Measurements from ENCODE around the gene XG.

GRCh38 chrX:2846992-2847391 lies 95.2 kb downstream of the XG start:
- TF ChIP-seq, protein P1, sequence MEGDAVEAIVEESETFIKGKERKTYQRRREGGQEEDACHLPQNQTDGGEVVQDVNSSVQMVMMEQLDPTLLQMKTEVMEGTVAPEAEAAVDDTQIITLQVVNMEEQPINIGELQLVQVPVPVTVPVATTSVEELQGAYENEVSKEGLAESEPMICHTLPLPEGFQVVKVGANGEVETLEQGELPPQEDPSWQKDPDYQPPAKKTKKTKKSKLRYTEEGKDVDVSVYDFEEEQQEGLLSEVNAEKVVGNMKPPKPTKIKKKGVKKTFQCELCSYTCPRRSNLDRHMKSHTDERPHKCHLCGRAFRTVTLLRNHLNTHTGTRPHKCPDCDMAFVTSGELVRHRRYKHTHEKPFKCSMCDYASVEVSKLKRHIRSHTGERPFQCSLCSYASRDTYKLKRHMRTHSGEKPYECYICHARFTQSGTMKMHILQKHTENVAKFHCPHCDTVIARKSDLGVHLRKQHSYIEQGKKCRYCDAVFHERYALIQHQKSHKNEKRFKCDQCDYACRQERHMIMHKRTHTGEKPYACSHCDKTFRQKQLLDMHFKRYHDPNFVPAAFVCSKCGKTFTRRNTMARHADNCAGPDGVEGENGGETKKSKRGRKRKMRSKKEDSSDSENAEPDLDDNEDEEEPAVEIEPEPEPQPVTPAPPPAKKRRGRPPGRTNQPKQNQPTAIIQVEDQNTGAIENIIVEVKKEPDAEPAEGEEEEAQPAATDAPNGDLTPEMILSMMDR (IDR thresholded peaks at IDR 0.05; ENCODE audit: low read depth, low read length, poor library complexity, severe bottlenecking): no peak
- no peak for TF ChIP-seq EZH2phosphoT487 (IDR thresholded peaks at IDR 0.05; ENCODE audit: borderline replicate concordance, low read length)

Data from DOHH2 (cell line).